ENCODE data around the gene HOXB3.
A peak's percentile ranks its signal among the peaks of the same experiment; 100 is the strongest.

The HOXB3 gene

DNA sequence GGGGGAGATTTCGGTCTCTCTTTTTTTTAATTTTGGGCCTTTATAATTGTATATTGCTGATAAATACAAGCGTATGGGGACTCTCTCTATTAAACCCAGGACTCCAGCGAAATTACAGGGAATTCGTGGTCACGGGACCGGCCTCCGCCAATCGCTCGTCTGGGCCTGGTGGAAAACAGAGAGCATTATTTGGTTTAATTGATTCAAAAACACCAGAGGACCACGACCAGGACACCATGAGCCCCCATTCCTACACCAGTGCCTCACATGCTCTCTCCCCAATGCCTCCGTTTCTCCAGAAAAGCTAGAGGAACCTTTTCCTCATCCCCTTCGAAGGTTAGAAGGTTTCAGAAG, 45.0 kb downstream of the HOXB3 start, which contains the start of gene HOXB2:
Gene HOXB2 (minus strand): TSS at position 88 of the 354 bp plus-strand sequence. CDS start 198 bp downstream, outside the sequence.
- Histone ChIP-seq H3K9me3 (ENCODE audit: control insufficient read depth, insufficient read depth, low read depth, low read length) (no peaks in the 10 kb centered on the region), H3K36me3 (ENCODE audit: control insufficient read depth in 2 of 2, insufficient read depth in 1 of 2, low read length in 2 of 2) (peaks cover 6 to 19% of the 10 kb centered on the region in 2 experiments), H3K4me1 (ENCODE audit: control insufficient read depth, insufficient read depth, low read length) (peaks cover 52% of the 10 kb centered on the region), H3K27ac (ENCODE audit: extremely low read depth, low read depth, low read length) (peak within 1 kb of the TSS; percentile 100), H3K4me3 (ENCODE audit: low read depth, low read length) (peak within 1 kb of the TSS; percentile 79)
- ChIA-PET CTCF (interaction anchor here (0.6 kb wide), 1 partner anchor 96 kb away, joined by 7 read pairs; no protein-coding TSS in a partner anchor), POLR2A (interaction anchor here (0.7 kb wide), 1 partner anchor 11 kb away, joined by 3 read pairs; no protein-coding TSS in a partner anchor)
- TF ChIP-seq, protein P1, sequence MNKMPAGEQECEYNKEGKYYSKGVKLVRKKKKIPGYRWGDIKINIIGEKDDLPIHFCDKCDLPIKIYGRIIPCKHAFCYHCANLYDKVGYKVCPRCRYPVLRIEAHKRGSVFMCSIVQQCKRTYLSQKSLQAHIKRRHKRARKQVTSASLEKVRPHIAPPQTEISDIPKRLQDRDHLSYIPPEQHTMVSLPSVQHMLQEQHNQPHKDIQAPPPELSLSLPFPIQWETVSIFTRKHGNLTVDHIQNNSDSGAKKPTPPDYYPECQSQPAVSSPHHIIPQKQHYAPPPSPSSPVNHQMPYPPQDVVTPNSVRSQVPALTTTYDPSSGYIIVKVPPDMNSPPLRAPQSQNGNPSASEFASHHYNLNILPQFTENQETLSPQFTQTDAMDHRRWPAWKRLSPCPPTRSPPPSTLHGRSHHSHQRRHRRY (tag by site-specific recombination; IDR thresholded peaks at IDR 0.05) = no peak
- TF ChIP-seq ZBTB17 (tag by site-specific recombination; IDR thresholded peaks at IDR 0.05) (peak; percentile 7; the same call in 1 of the 2 replicates), RBAK (tag by site-specific recombination; IDR thresholded peaks at IDR 0.05) (no peak), SP7 (tag by site-specific recombination; IDR thresholded peaks at IDR 0.05) (peak; percentile 4; the same call in 1 of the 2 replicates), ZNF596 (tag by site-specific recombination; IDR thresholded peaks at IDR 0.05) (peak; percentile 87), HOXC10 (CRISPR knock-in tag; IDR thresholded peaks at IDR 0.05) (no peak), YY1 (tag by site-specific recombination; IDR thresholded peaks at IDR 0.05) (no peak), ZBTB8A (tag by site-specific recombination; IDR thresholded peaks at IDR 0.05) (0 out of 2 replicates have a peak, but pooled peaks have one; percentile 13), EGR2 (tag by site-specific recombination; IDR thresholded peaks at IDR 0.05; ENCODE audit: low read depth) (no peak), ZFP41 (tag by site-specific recombination; IDR thresholded peaks at IDR 0.05; ENCODE audit: borderline replicate concordance) (no peak), ZSCAN30 (tag by site-specific recombination; IDR thresholded peaks at IDR 0.05) (0 out of 2 replicates have a peak, but pooled peaks have one; percentile 0), PRDM1 (tag by site-specific recombination; IDR thresholded peaks at IDR 0.05) (peak; percentile 8; the same call in 1 of the 2 replicates), ZNF560 (tag by site-specific recombination; IDR thresholded peaks at IDR 0.05; ENCODE audit: borderline replicate concordance) (no peak)
- TF ChIP-seq, protein P2, sequence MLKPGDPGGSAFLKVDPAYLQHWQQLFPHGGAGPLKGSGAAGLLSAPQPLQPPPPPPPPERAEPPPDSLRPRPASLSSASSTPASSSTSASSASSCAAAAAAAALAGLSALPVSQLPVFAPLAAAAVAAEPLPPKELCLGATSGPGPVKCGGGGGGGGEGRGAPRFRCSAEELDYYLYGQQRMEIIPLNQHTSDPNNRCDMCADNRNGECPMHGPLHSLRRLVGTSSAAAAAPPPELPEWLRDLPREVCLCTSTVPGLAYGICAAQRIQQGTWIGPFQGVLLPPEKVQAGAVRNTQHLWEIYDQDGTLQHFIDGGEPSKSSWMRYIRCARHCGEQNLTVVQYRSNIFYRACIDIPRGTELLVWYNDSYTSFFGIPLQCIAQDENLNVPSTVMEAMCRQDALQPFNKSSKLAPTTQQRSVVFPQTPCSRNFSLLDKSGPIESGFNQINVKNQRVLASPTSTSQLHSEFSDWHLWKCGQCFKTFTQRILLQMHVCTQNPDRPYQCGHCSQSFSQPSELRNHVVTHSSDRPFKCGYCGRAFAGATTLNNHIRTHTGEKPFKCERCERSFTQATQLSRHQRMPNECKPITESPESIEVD (tag by site-specific recombination; IDR thresholded peaks at IDR 0.05) = 0 out of 2 replicates have a peak, but pooled peaks have one; percentile 43

DNA sequence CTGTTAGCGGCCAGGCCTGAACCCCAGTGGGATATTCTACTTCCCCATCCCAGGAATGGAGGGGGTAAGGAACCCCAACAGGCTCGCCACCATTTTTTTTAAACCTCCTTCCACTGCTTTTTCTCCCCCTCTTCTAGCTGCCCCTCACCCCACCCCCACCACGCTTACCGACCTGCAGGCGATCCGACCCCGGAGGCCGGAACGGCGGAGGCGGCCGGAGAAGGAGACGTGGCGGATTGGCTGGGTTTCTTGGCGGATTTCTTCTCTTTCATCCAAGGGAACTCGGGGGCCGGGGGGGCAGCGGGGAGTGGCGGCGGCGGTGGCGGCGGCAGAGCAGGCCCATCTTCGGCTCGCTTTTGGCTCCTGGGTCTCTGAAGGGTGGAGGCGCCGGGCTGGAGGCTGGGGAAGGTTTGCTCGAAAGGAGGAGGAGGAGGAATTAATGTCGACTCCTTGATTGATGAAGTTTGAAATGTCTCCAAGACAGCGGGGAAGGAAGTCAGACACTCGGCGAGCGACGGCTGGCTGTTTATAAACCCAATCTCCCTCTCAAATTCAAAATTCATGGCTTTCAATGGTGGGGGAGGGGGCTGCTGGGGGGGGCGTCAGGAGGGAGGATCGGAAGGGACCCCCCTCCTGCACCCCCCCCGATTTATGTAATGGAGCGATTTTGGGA, 45.6 kb downstream of the HOXB3 start:
- Histone ChIP-seq H3K27ac (ENCODE audit: extremely low read depth, low read depth, low read length) (peak overlapping the region; percentile 100), H3K4me1 (ENCODE audit: control insufficient read depth, insufficient read depth, low read length) (peaks cover 47% of the 10 kb centered on the region), H3K4me3 (ENCODE audit: low read depth, low read length) (peak overlapping the region; percentile 79), H3K36me3 (ENCODE audit: control insufficient read depth in 2 of 2, insufficient read depth in 1 of 2, low read length in 2 of 2) (peaks cover under 1 to 13% of the 10 kb centered on the region in 2 experiments; a peak in 2 of 3 replicates), H3K9me3 (ENCODE audit: control insufficient read depth, insufficient read depth, low read depth, low read length) (no peaks in the 10 kb centered on the region)
- POLR2A ChIA-PET = interaction anchor here (0.7 to 2.3 kb wide), 4 partner anchors 11 to 246 kb away, joined by 3 to 17 read pairs (median 8); partner anchors contain the start of gene HOXB4
- CTCF ChIA-PET = interaction anchor here (0.6 to 1.1 kb wide), 2 partner anchors 22 to 110 kb away, joined by 3 read pairs; no protein-coding TSS in a partner anchor
- 0 out of 2 replicates have a peak, but pooled peaks have one; percentile 19 for TF ChIP-seq KLF7 (tag by site-specific recombination; IDR thresholded peaks at IDR 0.05; ENCODE audit: borderline replicate concordance)
- TF ChIP-seq, protein P3, sequence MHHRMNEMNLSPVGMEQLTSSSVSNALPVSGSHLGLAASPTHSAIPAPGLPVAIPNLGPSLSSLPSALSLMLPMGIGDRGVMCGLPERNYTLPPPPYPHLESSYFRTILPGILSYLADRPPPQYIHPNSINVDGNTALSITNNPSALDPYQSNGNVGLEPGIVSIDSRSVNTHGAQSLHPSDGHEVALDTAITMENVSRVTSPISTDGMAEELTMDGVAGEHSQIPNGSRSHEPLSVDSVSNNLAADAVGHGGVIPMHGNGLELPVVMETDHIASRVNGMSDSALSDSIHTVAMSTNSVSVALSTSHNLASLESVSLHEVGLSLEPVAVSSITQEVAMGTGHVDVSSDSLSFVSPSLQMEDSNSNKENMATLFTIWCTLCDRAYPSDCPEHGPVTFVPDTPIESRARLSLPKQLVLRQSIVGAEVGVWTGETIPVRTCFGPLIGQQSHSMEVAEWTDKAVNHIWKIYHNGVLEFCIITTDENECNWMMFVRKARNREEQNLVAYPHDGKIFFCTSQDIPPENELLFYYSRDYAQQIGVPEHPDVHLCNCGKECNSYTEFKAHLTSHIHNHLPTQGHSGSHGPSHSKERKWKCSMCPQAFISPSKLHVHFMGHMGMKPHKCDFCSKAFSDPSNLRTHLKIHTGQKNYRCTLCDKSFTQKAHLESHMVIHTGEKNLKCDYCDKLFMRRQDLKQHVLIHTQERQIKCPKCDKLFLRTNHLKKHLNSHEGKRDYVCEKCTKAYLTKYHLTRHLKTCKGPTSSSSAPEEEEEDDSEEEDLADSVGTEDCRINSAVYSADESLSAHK (tag by site-specific recombination; IDR thresholded peaks at IDR 0.05) = 0 out of 2 replicates have a peak, but pooled peaks have one; percentile 31
- TF ChIP-seq WT1 (tag by site-specific recombination; IDR thresholded peaks at IDR 0.05) = peak; percentile 27; the same call in 1 of the 2 replicates
- peak; percentile 27; the same call in 1 of the 2 replicates for TF ChIP-seq SP7 (tag by site-specific recombination; IDR thresholded peaks at IDR 0.05)
- TF ChIP-seq, protein P4, sequence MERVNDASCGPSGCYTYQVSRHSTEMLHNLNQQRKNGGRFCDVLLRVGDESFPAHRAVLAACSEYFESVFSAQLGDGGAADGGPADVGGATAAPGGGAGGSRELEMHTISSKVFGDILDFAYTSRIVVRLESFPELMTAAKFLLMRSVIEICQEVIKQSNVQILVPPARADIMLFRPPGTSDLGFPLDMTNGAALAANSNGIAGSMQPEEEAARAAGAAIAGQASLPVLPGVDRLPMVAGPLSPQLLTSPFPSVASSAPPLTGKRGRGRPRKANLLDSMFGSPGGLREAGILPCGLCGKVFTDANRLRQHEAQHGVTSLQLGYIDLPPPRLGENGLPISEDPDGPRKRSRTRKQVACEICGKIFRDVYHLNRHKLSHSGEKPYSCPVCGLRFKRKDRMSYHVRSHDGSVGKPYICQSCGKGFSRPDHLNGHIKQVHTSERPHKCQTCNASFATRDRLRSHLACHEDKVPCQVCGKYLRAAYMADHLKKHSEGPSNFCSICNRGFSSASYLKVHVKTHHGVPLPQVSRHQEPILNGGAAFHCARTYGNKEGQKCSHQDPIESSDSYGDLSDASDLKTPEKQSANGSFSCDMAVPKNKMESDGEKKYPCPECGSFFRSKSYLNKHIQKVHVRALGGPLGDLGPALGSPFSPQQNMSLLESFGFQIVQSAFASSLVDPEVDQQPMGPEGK (tag by site-specific recombination; IDR thresholded peaks at IDR 0.05) = peak; percentile 98
- TF ChIP-seq, protein P5, sequence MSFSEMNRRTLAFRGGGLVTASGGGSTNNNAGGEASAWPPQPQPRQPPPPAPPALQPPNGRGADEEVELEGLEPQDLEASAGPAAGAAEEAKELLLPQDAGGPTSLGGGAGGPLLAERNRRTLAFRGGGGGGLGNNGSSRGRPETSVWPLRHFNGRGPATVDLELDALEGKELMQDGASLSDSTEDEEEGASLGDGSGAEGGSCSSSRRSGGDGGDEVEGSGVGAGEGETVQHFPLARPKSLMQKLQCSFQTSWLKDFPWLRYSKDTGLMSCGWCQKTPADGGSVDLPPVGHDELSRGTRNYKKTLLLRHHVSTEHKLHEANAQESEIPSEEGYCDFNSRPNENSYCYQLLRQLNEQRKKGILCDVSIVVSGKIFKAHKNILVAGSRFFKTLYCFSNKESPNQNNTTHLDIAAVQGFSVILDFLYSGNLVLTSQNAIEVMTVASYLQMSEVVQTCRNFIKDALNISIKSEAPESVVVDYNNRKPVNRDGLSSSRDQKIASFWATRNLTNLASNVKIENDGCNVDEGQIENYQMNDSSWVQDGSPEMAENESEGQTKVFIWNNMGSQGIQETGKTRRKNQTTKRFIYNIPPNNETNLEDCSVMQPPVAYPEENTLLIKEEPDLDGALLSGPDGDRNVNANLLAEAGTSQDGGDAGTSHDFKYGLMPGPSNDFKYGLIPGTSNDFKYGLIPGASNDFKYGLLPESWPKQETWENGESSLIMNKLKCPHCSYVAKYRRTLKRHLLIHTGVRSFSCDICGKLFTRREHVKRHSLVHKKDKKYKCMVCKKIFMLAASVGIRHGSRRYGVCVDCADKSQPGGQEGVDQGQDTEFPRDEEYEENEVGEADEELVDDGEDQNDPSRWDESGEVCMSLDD (tag by site-specific recombination; IDR thresholded peaks at IDR 0.05) = peak; percentile 13; the same call in 1 of the 2 replicates
- TF ChIP-seq ZNF660 (tag by site-specific recombination; IDR thresholded peaks at IDR 0.05) = 0 out of 2 replicates have a peak, but pooled peaks have one; percentile 17
- peak; percentile 29; the same call in 1 of the 2 replicates for TF ChIP-seq EGR2 (tag by site-specific recombination; IDR thresholded peaks at IDR 0.05; ENCODE audit: low read depth)
- peak; percentile 47 for TF ChIP-seq ZXDB (tag by site-specific recombination; IDR thresholded peaks at IDR 0.05)
- peak; percentile 25; the same call in 1 of the 2 replicates for TF ChIP-seq ZBTB17 (tag by site-specific recombination; IDR thresholded peaks at IDR 0.05)
- TF ChIP-seq KLF8 (tag by site-specific recombination; IDR thresholded peaks at IDR 0.05) = peak; percentile 38; the same call in 1 of the 2 replicates

Measured in HEK293 (cell line).